GM21381 (cell line): ENCODE results near the gene RGS6.

Source experiments
- ATAC-seq: cut with Tn5 transposase; IDR thresholded peaks from one replicate; pipeline ENCODE4 v1.9.1; 2021; ENCODE audit warnings: mild to moderate bottlenecking, moderate library complexity; ENCODE audit not compliant: unreplicated experiment

The RGS6 gene

DNA sequence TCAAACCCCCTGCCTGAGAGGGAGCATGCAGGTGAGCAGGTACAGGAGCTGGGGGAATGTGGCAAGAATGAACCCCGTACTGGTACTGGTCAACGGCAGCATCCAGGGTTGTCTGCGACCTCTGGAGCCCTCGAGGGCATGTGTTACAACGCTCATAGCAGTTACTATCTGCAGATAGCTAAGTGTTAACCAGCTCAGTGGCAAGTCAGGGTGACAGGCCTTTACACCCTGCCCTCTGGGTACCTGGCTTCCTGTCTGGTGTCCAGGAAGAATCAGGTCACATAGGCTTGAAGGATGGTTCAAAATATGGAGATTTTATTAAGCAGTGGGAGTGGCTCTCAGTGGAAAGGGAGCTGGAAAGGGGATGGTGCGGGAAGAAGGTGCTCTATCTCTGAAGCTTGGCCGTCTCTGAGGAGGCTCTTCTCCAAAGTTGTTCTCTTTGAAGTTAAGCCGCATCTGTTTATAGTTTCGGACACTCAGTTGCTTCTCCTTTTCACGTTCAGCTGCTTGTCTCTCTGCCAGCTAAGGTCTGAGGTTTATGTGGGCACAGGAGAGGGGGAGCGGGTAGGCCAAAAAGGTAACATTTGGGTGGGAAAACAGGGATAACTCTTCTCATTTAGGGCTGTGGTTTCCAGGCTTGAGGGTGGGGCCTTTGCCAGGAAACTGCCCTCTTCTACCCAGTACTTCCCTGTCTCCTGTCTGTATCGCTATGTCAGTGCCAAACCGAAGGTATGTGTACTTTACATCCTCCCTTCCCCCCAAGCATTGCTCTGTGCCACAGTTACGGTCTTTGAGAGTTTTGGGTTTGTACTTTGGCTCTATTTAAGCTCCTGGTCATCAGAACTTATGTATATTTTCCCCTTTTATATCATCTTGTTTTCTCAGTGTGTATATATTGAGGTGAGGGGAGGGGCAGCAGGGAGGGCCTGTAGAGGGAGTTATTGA is 305.8 kb downstream of the RGS6 start:
- no peak for ATAC-seq

DNA sequence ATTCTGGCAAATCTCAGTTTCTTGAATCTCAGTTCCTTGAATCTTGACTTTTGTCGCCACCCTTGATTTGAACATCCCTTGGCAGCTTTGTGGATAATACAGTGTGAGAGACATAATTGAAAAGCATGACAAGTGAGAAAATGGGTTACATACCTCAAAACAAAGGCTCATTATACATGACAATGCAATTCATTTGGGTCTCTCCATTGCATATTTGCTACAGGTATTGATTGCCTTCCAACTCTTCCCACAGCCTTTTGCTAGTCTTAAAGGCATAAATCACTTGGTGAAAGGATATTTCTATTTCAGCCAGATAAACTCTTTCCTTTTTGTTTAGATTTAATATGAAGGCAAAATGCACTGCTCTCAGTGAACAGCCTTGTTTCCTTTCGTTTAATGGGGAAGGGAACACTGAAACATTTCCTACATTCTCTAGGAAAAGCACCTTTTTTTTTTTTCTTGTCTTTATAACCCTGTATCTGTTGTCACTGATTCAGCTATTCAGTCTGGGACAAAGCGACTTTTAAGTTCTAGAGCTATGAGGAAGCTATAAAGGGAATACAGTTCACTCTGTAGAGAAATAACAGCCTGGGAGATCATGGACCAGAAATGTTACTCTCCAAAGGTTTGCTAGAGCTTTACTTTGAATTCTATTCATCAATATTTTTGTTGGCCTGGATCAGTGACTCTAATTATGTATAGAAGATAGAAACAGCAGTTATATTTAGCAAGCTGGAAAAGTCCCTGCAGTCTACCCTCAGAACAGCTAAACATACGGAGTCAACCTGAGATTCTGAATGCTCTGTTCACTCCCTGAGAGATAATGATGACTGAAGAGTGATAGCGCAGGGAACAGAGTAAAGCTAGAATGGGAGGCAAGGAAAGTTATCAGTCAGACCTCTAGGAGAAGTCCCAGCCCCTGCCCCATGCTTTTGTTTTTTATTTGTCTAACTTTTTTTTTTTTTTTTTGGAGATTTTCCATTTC is 311.4 kb downstream of the RGS6 start:
- no peak for ATAC-seq

DNA sequence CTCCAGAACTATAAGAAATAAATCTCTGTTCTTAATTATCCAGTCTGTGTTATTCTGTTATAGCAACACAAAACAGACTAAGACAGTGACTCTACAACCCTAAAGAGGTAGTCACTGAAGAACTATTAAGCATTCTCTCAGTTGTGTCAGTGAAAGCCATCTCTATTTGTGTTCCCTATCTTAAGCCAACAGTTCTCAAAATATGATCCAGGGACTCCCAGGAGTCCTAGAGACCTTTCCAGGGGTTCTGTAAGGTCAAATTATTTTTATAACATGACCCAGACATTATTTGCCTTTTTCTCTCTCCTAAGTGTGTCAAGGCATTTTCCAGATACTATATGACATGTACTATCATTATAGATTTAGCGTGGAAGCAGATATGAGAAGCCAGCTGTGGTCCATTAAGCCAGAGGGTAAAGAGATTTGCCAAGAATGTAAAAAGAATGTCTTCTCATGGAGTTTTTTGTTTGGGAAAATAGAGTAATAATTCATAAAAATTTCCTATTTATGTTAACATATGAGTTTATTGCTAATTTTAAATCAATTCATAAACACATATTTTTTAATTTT is 315.8 kb downstream of the RGS6 start:
- ATAC-seq, result no peak

DNA sequence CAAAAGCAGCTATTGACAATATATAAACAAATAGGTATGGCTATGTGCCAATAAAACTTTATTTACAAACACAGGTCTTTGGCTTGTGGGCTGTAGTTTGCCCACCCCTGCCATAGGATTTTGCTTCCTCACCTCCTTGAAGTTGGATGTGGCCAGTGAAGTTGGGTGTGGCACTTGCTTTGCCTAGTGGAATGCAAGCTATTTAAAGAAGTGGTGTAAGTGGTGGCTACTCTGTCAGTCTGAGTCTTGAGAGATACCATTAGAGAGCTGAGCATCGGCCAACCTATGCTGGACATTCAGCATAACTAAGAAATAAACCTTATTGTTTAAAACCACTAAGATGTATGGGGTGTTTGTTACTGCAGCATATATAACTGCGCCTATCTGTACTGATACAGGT is 321.3 kb downstream of the RGS6 start:
- no peak for ATAC-seq

DNA sequence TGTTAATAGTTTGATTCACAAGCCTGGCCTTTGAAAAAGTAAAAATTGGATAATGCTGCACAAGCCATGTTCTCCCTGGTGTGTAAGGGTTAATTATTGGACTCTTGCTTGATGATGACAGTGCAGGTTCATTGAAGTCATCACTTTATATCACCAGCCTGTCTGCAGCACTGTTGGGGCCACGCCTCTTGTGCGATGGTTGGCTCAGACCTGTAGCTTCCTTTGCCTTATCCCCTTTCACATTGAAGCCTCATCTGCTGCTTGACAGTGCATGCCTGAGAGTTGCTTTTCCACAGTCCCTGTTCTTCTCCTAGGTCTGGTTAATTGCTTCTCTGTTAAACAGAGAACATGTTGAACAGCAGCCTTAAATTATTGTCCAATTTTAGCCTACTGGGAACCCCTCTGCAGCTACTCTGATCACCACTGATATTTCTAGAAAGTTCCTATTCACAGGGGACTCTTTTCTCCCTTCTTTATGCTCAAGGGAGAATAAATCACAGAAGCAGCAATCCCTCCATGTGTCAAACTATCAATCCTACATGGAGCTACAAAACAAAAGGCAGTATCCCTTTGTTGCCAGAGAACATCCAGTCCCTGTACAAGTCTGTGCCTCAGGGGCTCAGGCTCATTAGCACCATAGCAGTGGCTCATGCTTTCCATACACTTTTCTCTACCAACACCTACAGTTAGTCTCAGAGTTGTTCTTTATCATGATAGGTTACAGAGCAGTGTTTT is 322.1 kb downstream of the RGS6 start:
- ATAC-seq, result no peak

DNA sequence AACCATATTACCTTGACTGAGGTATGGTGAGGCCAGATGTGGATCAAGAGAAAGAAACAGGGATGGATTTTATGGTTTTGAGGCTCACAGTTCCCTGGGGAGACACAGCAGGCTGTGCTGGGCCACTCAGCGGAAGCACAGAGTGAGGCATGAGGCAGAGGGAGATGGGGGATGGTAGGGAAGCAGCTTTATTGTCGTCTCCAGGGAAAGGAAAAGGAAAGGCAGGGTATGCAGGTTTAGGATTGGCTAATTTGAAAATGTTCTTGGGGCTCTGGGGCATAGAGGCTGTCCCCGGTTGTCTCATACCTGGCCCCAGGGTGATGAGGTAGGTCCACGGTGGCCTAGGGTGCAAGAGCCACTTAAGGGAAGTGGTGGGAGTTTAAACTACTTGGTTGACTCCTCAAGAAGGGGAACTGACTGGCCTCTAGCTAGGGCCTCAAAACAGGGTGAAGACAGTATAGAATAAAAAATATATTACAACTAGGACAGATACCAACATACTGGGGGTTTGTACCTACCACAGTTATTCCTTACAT is 322.8 kb downstream of the RGS6 start:
- no peak for ATAC-seq

DNA sequence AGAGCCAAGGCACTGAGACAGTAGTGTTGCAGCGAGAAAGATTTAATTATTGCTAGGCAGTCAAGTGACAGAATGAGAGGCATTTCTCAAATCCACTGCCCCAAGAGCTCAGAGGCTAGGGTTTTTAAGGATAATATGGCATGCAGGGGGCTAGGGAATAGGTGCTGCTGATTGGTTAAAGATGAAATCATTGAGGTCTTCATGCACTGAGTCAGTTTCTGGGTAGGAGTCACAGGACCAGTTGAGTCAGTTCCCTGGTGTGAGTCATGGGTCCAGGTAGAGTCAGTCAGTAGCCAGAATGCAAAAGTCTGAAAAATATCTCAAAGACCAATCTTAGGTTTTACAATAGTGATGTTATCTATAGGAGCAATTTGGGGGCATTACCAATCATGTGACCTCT is 323.8 kb downstream of the RGS6 start:
- ATAC-seq, result no peak

DNA sequence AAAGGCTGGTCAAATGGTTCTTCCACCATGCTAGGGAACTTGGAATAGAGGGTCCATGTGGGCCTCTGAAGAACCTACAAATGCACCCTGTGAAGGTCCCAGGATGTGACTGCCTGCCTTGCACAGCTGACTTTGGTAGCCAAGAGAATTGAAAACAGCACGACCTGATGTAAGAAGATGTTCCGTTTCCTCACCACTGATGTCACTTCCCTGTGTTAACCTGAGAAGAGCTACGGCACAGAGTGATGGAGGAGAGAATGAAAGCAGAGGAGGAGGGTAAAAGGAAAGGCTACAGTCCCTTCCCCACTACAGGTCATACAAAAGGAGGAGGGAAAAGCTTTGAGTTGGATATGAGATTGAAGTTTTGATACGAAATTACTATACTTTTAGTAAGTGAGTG is 328.8 kb downstream of the RGS6 start:
- ATAC-seq, result no peak

DNA sequence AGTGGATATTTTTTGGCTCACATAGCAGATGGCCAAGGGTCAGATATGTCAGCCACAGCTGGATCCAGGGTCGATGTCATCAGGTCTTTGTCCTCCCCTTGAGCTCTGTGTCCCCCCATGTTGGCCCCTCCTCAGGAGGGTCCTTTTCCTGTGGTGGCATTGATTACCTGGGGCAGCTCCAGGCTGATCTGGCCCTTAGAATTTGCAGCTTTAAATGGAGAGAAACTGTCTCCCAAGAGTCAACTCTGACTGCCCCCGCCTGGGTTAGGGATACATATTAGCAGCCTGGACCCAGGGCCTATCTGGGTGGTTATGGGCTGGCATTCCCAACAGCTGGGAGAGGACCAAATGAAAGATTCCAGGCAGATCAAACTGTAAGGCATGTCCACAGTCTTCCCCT is 330.5 kb downstream of the RGS6 start:
- no peak for ATAC-seq

DNA sequence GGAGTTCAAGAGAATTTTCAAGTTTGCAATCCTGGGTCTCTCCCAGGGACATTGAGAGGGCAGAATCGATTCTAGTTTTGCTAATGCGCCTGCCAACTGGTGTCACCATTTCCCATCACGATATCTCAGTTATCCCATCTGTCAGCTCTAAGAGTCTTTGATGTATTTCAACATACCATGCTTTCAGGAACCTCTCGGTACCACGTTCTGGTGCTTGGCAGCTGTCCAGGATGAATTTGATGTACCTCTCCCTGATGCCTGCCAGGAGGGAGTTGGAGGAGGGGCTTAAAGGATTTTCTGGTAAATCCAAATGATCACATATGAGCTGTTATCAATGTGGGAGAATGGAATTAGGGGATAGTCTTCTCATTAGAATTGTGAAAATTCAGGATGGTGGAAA is 332.5 kb downstream of the RGS6 start:
- no peak for ATAC-seq

DNA sequence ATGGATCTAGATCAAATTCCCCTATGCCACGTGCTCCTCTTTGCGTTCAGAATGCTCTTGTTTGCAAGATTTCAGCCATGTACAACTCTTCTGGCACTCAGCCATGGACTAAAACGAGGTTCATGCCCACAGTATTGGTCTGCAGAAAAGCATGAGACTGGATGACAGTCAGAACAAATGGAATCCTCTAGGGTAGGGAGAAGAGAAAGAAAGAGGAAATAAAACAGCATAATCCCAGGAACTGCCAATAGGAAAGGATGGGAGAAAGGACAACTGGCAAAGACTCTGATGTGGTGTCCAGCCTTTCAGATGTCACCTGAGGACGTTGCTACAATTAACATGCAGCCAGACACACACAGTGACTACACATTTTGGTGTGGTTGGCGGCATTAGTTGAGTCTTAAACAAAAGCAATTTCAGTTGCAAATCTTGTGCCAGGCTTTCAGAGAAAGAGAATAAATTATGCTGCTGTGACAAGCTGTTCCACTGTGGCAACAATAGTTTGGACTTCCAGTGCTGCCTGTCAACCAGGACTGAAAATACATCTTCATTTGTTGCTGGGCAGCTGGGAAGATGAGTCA is 338.0 kb downstream of the RGS6 start:
- no peak for ATAC-seq

DNA sequence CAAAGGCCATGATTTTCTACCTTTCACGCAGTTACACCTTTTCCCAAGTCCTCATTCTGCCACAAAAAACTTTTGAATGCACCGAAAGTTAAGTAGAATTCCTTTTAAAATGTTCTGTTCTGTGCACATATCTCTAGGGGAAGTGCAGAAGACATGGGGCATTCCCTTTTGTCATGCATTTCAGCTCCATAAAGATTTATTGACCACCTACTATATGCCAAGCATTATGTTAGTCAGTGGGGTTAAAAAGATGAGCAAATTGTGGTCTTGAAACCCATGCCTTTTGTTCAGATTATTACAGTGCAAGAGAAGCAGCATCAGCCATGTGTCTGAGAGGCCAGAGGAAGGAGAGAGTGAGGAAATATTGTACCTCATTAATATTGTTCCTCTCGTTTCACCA is 338.5 kb downstream of the RGS6 start:
- ATAC-seq, result no peak

DNA sequence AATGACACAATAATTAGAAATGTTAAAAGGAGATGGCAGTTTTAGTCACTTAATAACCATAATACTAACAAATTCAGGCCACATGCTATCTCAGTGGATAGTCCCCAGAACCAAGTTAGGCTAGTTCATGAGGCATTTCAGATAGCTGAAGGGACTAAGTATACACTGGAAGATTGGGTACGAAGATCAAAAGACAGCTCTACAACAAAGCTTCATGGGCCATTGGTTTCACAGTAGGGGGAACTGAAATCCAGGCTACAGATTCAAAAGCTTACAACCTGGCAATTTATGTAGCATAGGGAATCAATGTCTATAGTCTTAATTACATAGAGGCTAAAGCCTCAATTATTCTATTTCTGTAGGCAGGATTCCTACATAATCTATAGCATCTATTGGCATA is 343.0 kb downstream of the RGS6 start:
- ATAC-seq, result no peak

DNA sequence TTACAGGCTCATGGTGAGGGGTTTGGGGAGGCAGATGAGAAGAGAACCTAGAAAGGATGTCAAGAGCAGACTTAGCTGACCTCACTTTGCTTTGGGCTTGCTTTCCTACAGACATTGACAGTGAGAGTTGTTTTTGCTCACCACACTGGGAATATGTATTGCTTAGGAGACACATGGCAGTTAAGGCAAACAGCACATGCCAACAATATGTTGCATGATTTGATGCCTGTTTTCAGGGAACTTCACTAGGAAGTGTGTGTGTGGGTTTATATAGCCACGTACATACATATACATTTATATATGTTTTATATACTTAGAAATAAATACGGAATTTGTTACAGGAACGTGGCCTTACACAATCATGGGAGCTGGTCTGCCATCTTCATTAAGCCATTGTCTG is 346.1 kb downstream of the RGS6 start:
- ATAC-seq, result no peak

DNA sequence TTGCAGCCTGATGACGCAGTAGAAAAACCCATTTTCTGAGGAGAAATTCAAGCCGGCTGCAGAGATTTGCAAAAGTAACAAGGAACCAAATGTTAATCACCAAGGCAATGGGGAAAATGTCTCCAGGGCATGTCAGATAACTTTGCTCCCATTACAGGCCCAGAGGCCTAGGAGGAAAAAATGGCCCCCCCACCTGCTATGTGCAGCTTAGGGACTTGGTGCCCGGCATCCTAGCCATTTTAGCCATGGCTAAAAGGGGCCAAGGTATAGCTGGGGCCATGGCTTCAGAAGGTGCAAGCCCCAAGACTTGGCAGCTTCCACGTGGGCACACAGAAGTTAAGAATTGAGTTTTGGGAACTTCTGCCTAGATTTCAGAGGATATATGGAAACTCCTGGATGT is 351.9 kb downstream of the RGS6 start:
- no peak for ATAC-seq

DNA sequence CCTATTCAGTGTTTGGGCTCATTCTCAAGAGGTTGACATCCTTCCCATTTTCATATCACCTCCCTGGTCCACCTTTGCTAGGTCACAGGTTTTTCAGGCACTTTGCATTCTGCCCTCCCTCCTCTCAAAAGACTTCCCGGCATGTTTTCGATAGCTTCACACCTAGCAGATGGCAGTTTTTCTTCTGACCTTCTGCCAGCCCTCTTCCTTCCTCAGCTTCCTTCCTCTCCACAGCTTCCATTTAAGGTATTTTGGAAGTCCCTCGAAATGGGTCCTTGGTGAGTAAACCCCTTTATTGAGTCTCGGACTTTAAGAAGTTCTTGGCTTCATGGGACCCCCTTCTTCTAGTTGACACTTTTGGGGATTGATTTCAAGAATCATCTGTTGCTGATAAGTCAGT is 358.0 kb downstream of the RGS6 start:
- ATAC-seq, result no peak

DNA sequence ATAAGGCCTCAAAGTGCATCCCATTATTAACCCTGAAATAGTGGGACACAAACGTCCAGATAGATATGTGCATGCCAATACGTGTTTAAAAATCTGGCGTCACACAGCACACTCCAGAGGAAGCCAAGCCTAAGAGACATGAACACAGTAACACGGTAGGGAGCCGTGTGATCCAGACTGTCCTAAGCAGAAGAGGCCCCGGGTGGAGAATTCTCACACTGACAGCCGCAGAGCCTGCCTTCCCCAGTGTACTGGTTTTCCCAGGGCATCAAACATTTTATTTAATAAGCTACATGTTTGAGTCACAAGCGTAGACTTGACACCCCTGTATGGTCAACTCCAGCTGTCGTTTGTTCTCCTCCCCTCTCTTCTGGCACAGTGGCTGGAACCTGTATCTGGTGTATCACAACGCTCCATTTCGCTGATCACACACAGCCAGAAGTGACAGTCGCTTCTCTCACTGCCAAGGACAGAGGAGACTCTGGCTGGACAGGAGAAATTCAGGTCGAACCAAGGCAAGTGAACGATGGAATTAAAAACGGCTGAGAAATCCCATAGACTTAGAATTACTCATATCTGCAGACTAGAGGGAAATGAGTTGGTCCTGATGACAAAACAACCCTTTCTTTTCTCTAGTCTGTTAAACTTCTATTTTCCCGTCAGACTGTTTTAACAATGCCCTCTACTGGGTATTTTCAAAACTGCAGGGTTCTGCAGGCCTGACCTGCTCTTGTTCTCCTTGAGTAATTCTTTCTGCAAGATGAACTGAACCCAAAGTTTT is 359.9 kb downstream of the RGS6 start:
- ATAC-seq, result no peak

DNA sequence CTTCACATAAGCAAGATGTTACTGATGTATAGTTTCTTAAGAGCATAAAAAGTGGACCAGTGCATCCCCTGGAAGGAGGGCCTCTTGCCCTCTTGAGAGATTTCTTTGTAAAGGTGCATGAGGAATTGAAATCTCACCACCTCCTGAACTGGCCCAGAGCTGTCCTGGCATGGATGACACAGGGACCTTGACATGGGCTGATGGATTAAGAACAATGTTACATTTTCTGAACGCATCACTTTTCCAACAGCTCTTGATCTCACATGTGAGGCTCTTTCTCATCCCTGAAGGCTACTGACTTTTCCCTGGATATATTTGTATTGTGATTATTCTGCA is 360.4 kb downstream of the RGS6 start:
- no peak for ATAC-seq

DNA sequence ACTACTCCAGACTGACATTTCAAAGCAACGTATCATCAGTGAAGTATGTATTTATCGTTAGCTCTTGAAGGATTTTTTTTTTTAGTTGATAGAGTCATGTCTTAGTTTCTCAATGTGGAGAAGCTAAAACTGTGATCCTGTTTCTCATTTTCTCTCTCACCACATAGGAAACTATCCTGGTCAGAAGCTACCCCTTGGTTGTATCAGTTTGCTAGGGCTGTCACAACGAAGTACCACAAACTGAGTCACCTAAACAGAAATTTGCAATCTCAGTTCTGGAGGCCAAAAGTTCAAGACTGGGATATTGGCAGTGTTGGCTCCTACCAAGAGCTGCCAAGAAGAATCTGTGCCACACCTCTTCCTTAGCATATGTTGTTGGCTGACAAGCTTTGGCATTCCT is 369.1 kb downstream of the RGS6 start:
- ATAC-seq, result no peak

DNA sequence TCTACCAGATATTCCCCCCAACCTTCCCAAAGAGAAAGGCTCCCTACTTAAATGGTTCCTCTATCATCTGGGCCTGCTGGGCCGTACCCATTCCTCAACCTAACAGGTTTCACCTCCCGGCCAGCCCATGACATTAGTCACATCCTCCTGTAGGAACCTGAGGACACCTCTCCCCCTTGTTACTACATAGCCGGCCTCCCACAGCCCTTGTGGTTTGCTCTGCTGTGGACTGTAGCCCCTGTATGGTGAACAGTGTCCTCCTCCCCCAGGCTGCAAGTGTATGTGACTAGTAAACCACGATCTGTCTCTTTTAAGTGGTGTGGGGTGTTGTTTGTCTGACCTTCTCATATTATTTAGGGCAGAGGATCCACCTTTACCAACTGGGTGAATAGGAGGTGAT is 371.7 kb downstream of the RGS6 start:
- ATAC-seq, result no peak
